HG02623 (cell line): ENCODE data around the gene ADAM8.
A peak's percentile ranks its signal among the peaks of the same experiment; 100 is the strongest.
"Not testable (repeated sequence)": the region's sequence is repeated elsewhere in the genome, so short reads cannot be mapped to it uniquely, and the experiment has no call there.

Experiments used
- ATAC-seq: cut with Tn5 transposase; IDR thresholded peaks from one replicate; pipeline ENCODE4 v1.9.1; 2021; ENCODE audit warnings: moderate library complexity; ENCODE audit not compliant: unreplicated experiment

Gene ADAM8

GRCh38 chr10:133276435-133277201 is at the start of gene ADAM8:
ADAM8 (minus strand) TSS chr10:133276868; CDS start chr10:133276817, 51 bp downstream.
- peak; percentile 36 for ATAC-seq

- ATAC-seq, result no peak
Measured at GRCh38 chr10:133326223-133326551, 49.5 kb upstream of the ADAM8 start.

GRCh38 chr10:133325440-133326222 is 49.0 kb upstream of the ADAM8 start:
- no peak for ATAC-seq

DNA sequence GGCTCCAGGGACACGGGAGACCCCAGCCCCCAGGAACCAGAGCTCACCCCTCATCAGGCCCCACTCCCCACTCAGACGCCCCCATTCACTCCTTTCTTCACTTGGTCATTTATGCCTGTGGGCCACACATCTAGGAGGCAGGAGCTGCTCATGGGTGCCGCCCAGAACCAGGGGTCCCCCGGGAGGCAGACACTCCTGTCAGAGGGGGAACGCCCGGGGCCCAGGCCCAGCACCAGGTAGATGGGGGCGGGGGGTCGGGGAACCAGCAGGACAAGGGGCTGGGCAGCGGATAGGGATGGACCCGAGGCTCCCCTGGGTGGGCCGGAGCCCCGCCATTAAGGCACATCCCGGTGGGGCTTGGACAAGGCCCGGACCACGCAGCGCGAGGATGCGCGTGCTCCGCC is 48.2 kb upstream of the ADAM8 start:
- no peak for ATAC-seq

DNA sequence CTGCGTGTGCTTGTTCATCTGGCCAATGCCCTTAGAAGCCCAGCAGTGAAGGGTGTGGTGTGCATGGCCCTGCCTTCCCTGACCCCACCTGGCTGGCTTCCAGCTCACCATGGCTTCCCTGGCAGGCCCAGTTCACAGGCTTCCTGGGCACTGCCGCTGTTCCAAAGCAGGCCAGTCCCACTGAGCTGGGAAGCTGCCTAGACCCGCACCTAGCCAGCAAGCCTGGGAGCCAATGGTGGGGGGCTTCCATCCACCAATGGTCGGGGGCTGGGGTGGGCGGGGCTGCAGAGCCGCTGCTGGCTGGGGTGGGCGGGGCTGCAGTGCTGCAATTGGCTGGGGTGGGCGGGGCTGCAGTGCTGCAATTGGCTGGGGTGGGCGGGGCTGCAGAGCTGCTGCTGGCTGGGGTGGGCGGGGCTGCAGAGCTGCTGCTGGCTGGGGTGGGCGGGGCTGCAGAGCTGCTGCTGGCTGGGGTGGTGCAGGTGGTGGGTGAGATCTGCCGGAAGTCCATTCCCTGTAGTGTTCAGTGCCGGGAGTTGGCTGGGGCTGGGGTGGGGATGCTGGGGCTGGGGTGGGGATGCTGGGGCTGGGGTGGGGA is 47.6 kb upstream of the ADAM8 start:
- no peak for ATAC-seq

DNA sequence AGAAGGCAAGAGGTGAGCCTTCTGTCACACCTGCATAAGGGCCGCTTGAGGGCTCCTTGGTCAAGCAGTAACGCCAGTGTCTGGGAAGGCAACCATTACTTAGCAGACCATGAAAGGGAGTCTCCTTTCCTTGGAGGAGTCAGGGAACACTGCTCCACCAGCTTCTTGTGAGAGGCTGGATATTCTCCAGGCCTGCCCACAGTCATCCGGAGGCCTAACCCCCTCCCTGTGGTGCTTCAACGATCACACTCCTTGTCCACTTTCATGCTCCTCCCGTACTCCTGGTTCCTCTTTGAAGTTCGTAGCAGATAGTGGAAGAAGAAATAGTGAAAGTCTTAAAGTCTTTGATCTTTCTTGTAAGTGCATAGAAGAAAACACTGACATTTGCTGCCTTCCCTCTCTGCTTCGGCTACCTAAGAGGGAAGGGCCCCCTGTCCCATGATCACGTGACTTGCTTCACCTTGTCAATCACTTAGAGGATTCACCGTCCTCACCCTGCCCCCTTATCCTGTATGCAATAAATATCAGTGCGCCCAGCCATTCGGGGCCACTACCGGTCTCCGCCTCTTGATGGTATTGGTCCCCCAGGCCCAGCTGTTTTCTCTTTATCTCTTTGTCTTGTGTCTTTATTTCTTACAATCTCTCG is 45.5 kb upstream of the ADAM8 start:
- not testable (repeated sequence) for ATAC-seq

DNA sequence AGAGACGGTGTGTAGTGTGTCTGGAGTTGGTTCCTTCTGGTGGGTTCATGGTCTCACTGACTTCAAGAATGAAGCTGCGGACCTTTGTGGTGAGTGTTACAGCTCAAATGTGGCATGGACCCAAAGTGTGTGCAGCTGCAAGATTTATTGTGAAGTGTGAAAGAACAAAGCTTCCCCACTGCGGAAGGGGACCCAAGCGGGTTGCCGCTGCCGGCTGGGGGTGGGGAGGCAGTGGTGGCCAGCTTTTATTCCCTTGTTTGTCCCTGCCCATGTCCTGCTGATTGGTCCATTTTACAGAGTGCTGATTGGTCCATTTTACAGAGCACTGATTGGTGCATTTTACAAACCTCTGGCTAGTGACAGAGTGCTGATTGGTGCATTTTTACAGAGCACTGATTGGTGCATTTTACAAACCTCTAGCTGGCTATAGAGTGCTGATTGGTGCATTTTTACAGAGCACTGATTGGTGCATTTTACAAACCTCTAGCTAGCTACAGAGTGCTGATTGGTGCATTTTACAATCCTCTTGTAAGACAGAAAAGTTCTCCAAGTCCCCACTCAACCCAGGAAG is 44.3 kb upstream of the ADAM8 start:
- ATAC-seq, result not testable (repeated sequence)

- peak; percentile 77 for ATAC-seq
Measured at GRCh38 chr10:133318494-133319127, 41.9 kb upstream of the ADAM8 start.

GRCh38 chr10:133316732-133317131 is 40.1 kb upstream of the ADAM8 start:
- ATAC-seq, result no peak

- ATAC-seq, result no peak
Measured at GRCh38 chr10:133316266-133316665, 39.6 kb upstream of the ADAM8 start.

- no peak for ATAC-seq
Measured at GRCh38 chr10:133315847-133316246, 39.2 kb upstream of the ADAM8 start.

DNA sequence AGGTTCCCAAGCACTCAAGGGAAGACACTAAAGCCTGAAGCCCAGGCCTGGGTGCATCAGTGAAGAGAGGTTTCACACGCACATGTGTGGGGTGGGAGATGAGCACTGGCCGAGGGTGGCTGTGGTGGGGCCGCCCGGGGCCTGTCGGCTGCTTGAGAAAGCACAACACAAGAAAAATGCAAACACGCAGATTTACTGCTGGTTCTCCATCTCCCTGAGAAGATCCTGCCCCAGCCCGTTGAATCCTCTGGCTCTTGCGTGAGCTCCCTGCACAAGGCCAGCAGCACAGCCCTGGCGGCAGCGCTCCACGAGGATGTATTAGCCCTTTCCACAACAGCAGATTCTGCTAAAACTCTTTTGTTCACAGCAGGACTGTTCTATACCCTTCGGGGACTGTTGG is 38.2 kb upstream of the ADAM8 start:
- ATAC-seq, result no peak

- no peak for ATAC-seq
Measured at GRCh38 chr10:133313192-133313591, 36.5 kb upstream of the ADAM8 start.

DNA sequence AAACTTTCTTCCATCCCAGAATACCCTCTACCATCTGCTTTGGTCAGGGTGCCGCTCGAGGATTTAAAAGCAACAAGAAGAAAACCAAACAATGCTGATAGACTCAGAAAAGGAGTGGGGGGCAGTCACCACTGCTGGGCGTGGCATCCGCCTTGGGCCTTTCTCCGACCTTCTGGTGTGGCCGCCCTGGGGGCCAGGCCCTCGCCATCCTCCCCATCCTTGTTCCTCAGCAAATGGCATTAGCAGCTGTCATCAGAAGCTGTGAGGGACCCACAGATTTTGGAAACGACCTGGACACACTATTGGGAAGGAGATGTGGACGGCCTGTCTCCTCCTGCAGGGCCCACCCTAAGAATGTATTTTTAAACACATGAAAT is 36.1 kb upstream of the ADAM8 start:
- ATAC-seq, result no peak

- no peak for ATAC-seq
Measured at GRCh38 chr10:133312016-133312768, 35.5 kb upstream of the ADAM8 start.

DNA sequence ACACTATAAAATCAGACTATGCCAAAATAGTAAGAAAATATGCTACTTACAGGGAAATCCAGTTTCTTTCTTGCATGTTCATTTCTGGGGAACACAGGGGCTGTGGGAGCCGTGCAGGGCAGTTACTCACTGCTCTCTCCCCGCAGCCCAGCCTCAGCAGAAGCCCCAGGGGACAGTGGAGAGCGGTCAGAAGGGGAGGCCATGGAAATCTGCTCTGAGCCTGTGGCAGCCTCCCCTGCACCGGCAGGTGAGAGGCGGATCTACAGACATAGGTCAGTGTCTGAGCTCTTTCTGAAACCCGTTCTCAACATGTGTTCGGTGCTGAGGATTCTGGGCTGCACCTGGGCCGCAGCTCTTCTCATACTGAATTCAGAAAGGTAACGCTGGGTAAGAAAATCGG is 34.9 kb upstream of the ADAM8 start:
- ATAC-seq, result no peak

- no peak for ATAC-seq
Measured at GRCh38 chr10:133310789-133311188, 34.1 kb upstream of the ADAM8 start.

GRCh38 chr10:133310399-133310755 is 33.7 kb upstream of the ADAM8 start:
- no peak for ATAC-seq

- ATAC-seq, result no peak
Measured at GRCh38 chr10:133309720-133310398, 33.2 kb upstream of the ADAM8 start.
